ENCODE results near the gene GAK.

DNA sequence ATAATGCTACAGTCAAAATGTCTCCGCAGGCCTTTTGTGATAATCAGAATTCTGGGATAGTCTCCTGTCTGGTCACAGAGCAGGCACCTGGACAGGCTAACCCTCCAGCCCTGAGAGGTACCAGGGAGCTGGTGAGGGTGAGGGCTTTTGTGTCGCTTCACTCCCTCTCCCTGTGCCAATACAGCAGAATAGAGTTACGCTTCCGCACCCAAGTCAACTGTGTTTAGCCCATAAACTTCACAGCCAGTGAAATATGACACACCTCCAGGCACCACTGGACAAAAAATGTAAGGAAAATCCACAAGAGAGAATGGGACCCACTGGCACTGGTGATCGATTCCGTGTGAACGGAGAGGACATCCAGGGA, 1.3 kb downstream of the GAK start:
- TF ChIP-seq, protein P1, sequence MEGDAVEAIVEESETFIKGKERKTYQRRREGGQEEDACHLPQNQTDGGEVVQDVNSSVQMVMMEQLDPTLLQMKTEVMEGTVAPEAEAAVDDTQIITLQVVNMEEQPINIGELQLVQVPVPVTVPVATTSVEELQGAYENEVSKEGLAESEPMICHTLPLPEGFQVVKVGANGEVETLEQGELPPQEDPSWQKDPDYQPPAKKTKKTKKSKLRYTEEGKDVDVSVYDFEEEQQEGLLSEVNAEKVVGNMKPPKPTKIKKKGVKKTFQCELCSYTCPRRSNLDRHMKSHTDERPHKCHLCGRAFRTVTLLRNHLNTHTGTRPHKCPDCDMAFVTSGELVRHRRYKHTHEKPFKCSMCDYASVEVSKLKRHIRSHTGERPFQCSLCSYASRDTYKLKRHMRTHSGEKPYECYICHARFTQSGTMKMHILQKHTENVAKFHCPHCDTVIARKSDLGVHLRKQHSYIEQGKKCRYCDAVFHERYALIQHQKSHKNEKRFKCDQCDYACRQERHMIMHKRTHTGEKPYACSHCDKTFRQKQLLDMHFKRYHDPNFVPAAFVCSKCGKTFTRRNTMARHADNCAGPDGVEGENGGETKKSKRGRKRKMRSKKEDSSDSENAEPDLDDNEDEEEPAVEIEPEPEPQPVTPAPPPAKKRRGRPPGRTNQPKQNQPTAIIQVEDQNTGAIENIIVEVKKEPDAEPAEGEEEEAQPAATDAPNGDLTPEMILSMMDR (IDR thresholded peaks at IDR 0.05; ENCODE audit: insufficient read depth, low read depth, low read length), result no peak
- TF ChIP-seq EZH2 (IDR thresholded peaks at IDR 0.05; ENCODE audit: insufficient read depth, low read length), result no peak

Measured in astrocyte (in vitro differentiated cells and primary cell).